ENCODE data around the gene GALE.

Gene GALE

GRCh38 chr1:23756676-23757075, 43.9 kb downstream of the GALE start:
- H3K9me3 ChIP-seq (ENCODE audit: control insufficient read depth in 2 of 2, low read length in 2 of 2) = no peaks in the 10 kb centered on the region
- H3K27me3 ChIP-seq (ENCODE audit: control insufficient read depth in 2 of 2, insufficient read depth in 2 of 2, low read length in 2 of 2) = no peaks in the 10 kb centered on the region
- H3K27ac ChIP-seq (ENCODE audit: low read depth in 2 of 2, low read length in 2 of 2) = no peak overlapping the region
- peaks cover 88 to 90% of the 10 kb centered on the region in 2 donors for H3K36me3 ChIP-seq (ENCODE audit: control insufficient read depth in 2 of 2, insufficient read depth in 2 of 2, low read length in 2 of 2)
- H3K4me3 ChIP-seq (ENCODE audit: low read length in 2 of 2) = no peak overlapping the region
- H3K4me1 ChIP-seq (ENCODE audit: control insufficient read depth in 2 of 2, insufficient read depth in 2 of 2, low read length in 2 of 2) = no peaks in the 10 kb centered on the region
- no peak overlapping the region for H3K9ac ChIP-seq (ENCODE audit: low read depth in 1 of 2, low read length in 2 of 2)

GRCh38 chr1:23752909-23753308, 47.6 kb downstream of the GALE start:
- no peaks in the 10 kb centered on the region for H3K9me3 ChIP-seq (ENCODE audit: control insufficient read depth in 2 of 2, low read length in 2 of 2)
- H3K27me3 ChIP-seq (ENCODE audit: control insufficient read depth in 2 of 2, insufficient read depth in 2 of 2, low read length in 2 of 2) = no peaks in the 10 kb centered on the region
- no peak overlapping the region for H3K27ac ChIP-seq (ENCODE audit: low read depth in 2 of 2, low read length in 2 of 2)
- no peak overlapping the region for H3K4me3 ChIP-seq (ENCODE audit: low read length in 2 of 2)
- H3K36me3 ChIP-seq (ENCODE audit: control insufficient read depth in 2 of 2, insufficient read depth in 2 of 2, low read length in 2 of 2) = peaks cover 76 to 81% of the 10 kb centered on the region in 2 donors
- H3K9ac ChIP-seq (ENCODE audit: low read depth in 1 of 2, low read length in 2 of 2) = no peak overlapping the region
- H3K4me1 ChIP-seq (ENCODE audit: control insufficient read depth in 2 of 2, insufficient read depth in 2 of 2, low read length in 2 of 2) = no peaks in the 10 kb centered on the region

- Histone ChIP-seq H3K9me3 (ENCODE audit: control insufficient read depth in 2 of 2, low read length in 2 of 2) (no peaks in the 10 kb centered on the region), H3K36me3 (ENCODE audit: control insufficient read depth in 2 of 2, insufficient read depth in 2 of 2, low read length in 2 of 2) (peaks cover 70 to 73% of the 10 kb centered on the region in 2 donors), H3K27ac (ENCODE audit: low read depth in 2 of 2, low read length in 2 of 2) (no peak overlapping the region), H3K4me1 (ENCODE audit: control insufficient read depth in 2 of 2, insufficient read depth in 2 of 2, low read length in 2 of 2) (no peaks in the 10 kb centered on the region), H3K27me3 (ENCODE audit: control insufficient read depth in 2 of 2, insufficient read depth in 2 of 2, low read length in 2 of 2) (no peaks in the 10 kb centered on the region), H3K4me3 (ENCODE audit: low read length in 2 of 2) (no peak overlapping the region), H3K9ac (ENCODE audit: low read depth in 1 of 2, low read length in 2 of 2) (no peak overlapping the region)
Observed at GRCh38 chr1:23751815-23752200, 48.7 kb downstream of the GALE start.

GRCh38 chr1:23751050-23751814, 49.3 kb downstream of the GALE start:
- no peak overlapping the region for H3K4me3 ChIP-seq (ENCODE audit: low read length in 2 of 2)
- no peak overlapping the region for H3K9ac ChIP-seq (ENCODE audit: low read depth in 1 of 2, low read length in 2 of 2)
- no peaks in the 10 kb centered on the region for H3K27me3 ChIP-seq (ENCODE audit: control insufficient read depth in 2 of 2, insufficient read depth in 2 of 2, low read length in 2 of 2)
- H3K27ac ChIP-seq (ENCODE audit: low read depth in 2 of 2, low read length in 2 of 2) = no peak overlapping the region
- no peaks in the 10 kb centered on the region for H3K4me1 ChIP-seq (ENCODE audit: control insufficient read depth in 2 of 2, insufficient read depth in 2 of 2, low read length in 2 of 2)
- H3K36me3 ChIP-seq (ENCODE audit: control insufficient read depth in 2 of 2, insufficient read depth in 2 of 2, low read length in 2 of 2) = peaks cover 65 to 68% of the 10 kb centered on the region in 2 donors
- no peaks in the 10 kb centered on the region for H3K9me3 ChIP-seq (ENCODE audit: control insufficient read depth in 2 of 2, low read length in 2 of 2)

GRCh38 chr1:23748016-23748415, 52.5 kb downstream of the GALE start:
- no peak overlapping the region for H3K27ac ChIP-seq (ENCODE audit: low read depth in 2 of 2, low read length in 2 of 2)
- H3K36me3 ChIP-seq (ENCODE audit: control insufficient read depth in 2 of 2, insufficient read depth in 2 of 2, low read length in 2 of 2) = peaks cover 32 to 35% of the 10 kb centered on the region in 2 donors
- peaks cover 11 to 13% of the 10 kb centered on the region in 2 donors for H3K4me1 ChIP-seq (ENCODE audit: control insufficient read depth in 2 of 2, insufficient read depth in 2 of 2, low read length in 2 of 2)
- H3K9ac ChIP-seq (ENCODE audit: low read depth in 1 of 2, low read length in 2 of 2) = no peak overlapping the region
- no peaks in the 10 kb centered on the region for H3K27me3 ChIP-seq (ENCODE audit: control insufficient read depth in 2 of 2, insufficient read depth in 2 of 2, low read length in 2 of 2)
- no peaks in the 10 kb centered on the region for H3K9me3 ChIP-seq (ENCODE audit: control insufficient read depth in 2 of 2, low read length in 2 of 2)
- H3K4me3 ChIP-seq (ENCODE audit: low read length in 2 of 2) = no peak overlapping the region

Data from mucosa of rectum (tissue), 2 donors.